GM18951 (cell line): ENCODE results near the gene SLAMF9.

Experiments used
- POLR2A ChIP-seq: IDR thresholded peaks from 4 replicates; pipeline ENCODE4 v1.6.1; 2011; ENCODE audit warnings: mild to moderate bottlenecking; ENCODE audit not compliant: insufficient read length, insufficient read depth; ENCODE audit errors: extremely low read depth
- in situ Hi-C: fragments of 300-500 bp; cut with MboI; formaldehyde crosslinking; loops from one replicate; pipeline ENCODE4 v1.12.0; 2022; ENCODE audit warnings: low sequenced_read_pairs, mixed read lengths, inconsistent platforms; ENCODE audit not compliant: unreplicated experiment

SLAMF9 gene

DNA sequence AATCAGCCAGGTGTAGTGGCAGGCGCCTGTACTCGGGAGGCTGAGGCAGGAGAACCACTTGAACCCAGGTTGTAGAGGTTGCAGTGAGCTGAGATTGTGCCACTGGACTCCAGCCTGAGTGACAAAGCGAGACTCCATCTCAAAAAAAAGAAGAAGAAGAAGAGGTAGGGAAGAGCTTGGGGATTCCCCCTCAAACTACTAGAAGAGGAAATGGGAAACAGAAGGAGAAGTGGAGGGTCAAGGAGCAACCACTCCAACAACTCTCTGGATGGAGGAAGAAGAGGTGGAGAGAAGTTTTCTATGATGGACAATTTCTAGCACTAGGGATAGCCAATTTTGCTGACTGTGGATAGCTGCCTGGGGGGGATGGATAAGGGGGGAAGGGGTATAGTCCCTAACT lies 14.9 kb upstream of the SLAMF9 start:
- TF ChIP-seq POLR2A, result no peak
- in situ Hi-C loops, result no loop called here

DNA sequence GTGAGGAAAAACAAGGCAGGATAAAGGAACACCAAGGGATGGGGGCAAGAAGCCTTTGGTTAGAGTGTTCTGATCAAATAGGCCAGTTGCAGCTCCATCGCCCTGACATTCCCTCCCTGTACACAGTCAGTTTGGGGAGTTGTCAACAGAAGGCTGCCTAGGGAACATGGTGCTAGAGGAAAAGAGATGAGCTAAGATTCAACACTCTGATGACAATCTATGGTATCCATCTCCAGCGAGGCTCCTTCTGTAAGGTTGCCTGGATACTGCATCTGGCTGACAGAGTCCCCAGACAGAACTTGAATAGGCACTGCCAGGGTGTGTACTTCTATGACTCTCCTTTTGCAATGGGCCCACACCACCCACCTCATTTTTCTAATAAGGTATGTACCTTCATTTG lies 11.2 kb upstream of the SLAMF9 start:
- in situ Hi-C loops, result no loop called here
- TF ChIP-seq POLR2A, result no peak

GRCh38 chr1:159964144-159964543 lies 10.1 kb upstream of the SLAMF9 start:
- no peak for TF ChIP-seq POLR2A
- in situ Hi-C loops, result no loop called here

GRCh38 chr1:159962176-159962575 lies 8.1 kb upstream of the SLAMF9 start:
- no peak for TF ChIP-seq POLR2A
- in situ Hi-C loops, result no loop called here

- in situ Hi-C loops, result no loop called here
- TF ChIP-seq POLR2A, result no peak
These were observed 7.6 kb upstream of the SLAMF9 start for GRCh38 chr1:159961636-159962035.

- in situ Hi-C loops, result no loop called here
- TF ChIP-seq POLR2A, result no peak
These were observed 6.8 kb upstream of the SLAMF9 start for GRCh38 chr1:159960721-159961381.

DNA sequence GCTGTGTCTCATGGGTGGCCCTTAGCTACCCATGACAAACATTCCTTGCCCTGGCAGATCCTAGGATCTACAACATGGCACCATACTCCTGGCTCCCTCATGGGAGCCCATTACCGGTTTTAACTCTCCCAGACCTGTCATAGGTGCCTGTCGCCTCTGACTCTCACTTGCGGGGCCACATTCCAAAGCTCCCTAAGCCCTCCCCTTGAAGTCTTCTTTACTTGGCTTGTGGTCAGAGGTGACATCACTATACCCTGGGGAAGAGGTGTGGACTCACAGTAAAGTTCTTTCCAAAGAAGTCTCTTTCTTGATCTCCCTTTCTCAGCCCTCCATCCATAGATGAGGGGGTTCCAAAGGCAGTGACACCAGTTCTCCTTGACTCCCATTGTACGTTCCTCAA lies 5.4 kb upstream of the SLAMF9 start:
- no peak for TF ChIP-seq POLR2A
- in situ Hi-C loops, result no loop called here

DNA sequence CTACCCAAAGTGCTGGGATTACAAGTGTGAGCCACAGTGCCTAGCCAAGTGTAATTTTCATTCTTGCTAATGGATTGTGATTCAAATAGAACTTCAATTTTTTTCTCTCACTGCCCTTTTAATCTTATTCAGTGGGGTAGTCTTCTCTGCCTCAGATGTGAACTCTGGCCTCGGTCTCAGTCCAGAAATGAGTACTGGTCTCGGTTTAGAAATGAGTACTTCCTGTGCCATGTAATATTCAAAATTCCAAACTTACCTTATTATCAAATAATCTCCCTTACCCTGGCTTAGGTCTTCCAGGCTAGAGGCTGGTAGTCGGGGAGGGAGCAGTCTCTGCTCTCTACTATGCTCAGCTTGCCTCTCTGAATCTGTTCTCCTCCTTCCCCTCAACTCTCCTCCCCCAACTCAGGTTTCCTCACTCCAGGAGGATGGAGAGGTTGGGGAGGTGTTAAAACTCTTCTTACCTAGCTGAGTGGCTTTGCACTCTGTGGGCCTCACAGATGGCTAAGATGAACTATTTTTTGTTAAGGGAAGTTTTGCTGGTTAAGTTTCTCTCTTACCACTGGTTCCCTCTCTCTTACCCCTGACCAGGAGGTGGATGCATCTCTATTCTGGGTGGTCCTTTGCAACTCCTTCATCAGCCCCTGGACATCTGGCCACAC lies 4.8 kb upstream of the SLAMF9 start:
- in situ Hi-C loops, result no loop called here
- TF ChIP-seq POLR2A, result no peak

DNA sequence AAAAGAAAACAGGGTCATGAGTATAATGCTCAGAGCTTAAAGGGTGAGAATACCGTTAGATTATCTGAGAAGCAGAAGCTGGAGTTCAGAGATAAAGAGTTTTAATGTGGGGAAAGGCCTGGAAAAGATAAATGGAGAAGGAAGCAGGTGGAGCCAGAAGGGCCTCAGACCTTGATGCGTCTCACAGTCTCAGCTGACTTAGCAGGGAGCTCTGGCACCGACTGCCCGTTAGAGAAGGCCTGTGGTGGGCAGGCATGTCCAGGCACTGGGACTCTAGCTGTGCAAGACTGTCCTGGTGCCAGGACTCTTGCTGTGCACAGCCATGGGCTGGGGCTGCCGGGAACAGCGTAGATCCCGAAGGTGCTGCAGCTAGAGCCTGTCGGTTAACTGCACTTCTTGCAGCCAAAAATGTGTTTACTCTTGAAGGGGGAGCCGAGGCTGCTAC lies 3.8 kb upstream of the SLAMF9 start:
- TF ChIP-seq POLR2A, result no peak
- in situ Hi-C loops, result no loop called here

DNA sequence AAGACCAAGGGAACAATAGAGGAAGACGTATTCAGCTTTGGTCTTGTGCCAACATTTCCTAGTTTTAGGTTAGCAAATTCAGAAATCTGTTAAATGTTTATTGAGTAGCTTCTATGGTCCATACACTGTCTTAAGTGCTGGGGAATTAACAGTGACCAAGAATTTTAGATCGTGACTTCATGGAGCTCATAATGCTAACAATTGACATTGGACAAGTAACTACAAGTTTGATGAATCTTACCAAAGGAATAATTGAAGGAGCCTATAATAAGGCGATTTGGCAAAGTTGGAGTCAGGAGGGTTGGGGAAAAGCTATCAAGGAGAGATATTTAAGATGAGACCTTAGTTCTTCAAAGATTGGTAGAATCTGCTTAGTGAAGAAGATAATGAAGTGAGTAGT lies 1.4 kb upstream of the SLAMF9 start:
- in situ Hi-C loops, result no loop called here
- TF ChIP-seq POLR2A, result no peak

- TF ChIP-seq POLR2A, result no peak
- in situ Hi-C loops, result no loop called here
These were observed 1.1 kb downstream of the SLAMF9 start for GRCh38 chr1:159952932-159953331.

DNA sequence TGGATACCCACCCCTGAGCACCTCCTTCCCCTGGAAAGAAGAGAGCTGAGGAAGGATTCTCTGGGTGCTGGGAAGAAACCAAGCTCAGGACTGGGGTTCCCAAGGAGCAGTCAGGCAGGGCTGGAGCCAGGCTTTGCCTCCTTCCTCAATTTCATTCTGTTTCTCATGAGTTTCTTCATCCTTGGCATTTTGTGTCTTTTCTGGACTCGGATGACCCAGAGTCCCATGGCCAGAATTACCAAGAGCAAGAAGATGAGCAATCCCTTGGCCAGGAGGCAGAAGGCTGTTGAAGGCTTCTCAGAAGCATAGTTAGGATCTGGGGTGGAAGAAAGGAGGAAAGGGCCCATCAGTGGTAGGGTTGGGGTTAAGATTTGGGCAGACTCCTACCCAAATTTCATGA lies 2.5 kb downstream of the SLAMF9 start:
- no peak for TF ChIP-seq POLR2A
- in situ Hi-C loops, result no loop called here

GRCh38 chr1:159951016-159951415 lies 3.0 kb downstream of the SLAMF9 start:
- no peak for TF ChIP-seq POLR2A
- in situ Hi-C loops, result no loop called here

- in situ Hi-C loops, result no loop called here
- no peak for TF ChIP-seq POLR2A
These were observed 4.1 kb downstream of the SLAMF9 start for GRCh38 chr1:159949981-159950381.

DNA sequence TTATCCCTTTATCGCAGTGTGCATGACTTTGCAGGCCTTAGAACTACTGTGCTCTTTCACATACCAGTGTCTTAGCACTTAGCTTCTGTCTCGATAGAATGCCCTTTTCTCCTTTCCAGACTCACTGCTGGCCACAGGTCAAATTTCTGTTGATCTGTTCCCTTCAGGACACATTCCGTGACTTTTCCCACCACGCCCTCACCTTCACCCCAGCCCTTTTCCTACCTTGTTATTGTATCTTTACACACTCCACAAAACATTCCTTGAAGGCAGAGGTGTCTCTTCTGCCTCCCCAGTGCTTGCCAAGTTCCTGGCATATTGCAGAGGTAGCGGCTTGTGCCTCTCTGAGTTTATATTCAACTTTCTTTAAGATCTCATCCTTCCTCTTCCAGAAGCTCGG lies 4.9 kb downstream of the SLAMF9 start:
- in situ Hi-C loops, result no loop called here
- no peak for TF ChIP-seq POLR2A

GRCh38 chr1:159947942-159948341 lies 6.1 kb downstream of the SLAMF9 start:
- no peak for TF ChIP-seq POLR2A
- in situ Hi-C loops, result no loop called here
